Brain pericyte (primary cell): ENCODE measurements around the gene RNF130.

ENCODE experiments used
- DNase-seq: peaks from one replicate; pipeline ENCODE4 v3.0.0-alpha.2; 2012; ENCODE audit warnings: low read depth, low spot score

RNF130 gene

GRCh38 chr5:180085837-180086236 is 14.3 kb upstream of the RNF130 start:
- no peak for DNase-seq

GRCh38 chr5:180084638-180085561 is 13.3 kb upstream of the RNF130 start:
- DNase-seq = no peak

- DNase-seq = no peak
Measured at GRCh38 chr5:180083529-180084060, 12.0 kb upstream of the RNF130 start.

- DNase-seq = no peak
Measured at GRCh38 chr5:180082633-180083420, 11.3 kb upstream of the RNF130 start.

- no peak for DNase-seq
Measured at GRCh38 chr5:180081481-180081880, 9.9 kb upstream of the RNF130 start.

GRCh38 chr5:180080486-180081280 is 9.1 kb upstream of the RNF130 start:
- DNase-seq = no peak

GRCh38 chr5:180079702-180080466 is 8.3 kb upstream of the RNF130 start:
- DNase-seq = no peak

GRCh38 chr5:180078348-180078747 is 6.8 kb upstream of the RNF130 start:
- no peak for DNase-seq

- no peak for DNase-seq
Measured at GRCh38 chr5:180077594-180078284, 6.2 kb upstream of the RNF130 start.

GRCh38 chr5:180075703-180076102 is 4.1 kb upstream of the RNF130 start:
- no peak for DNase-seq

GRCh38 chr5:180074462-180074861 is 2.9 kb upstream of the RNF130 start:
- no peak for DNase-seq

- no peak for DNase-seq
Measured at GRCh38 chr5:180072556-180072955, 997 bp upstream of the RNF130 start.

- DNase-seq = no peak
Measured at GRCh38 chr5:180072256-180072548, 643 bp upstream of the RNF130 start.

- DNase-seq = no peak
Measured at GRCh38 chr5:180070756-180071530, 616 bp downstream of the RNF130 start.

- no peak for DNase-seq
Measured at GRCh38 chr5:180069589-180070247, 1.8 kb downstream of the RNF130 start.

GRCh38 chr5:180068519-180069090 is 3.0 kb downstream of the RNF130 start:
- no peak for DNase-seq

GRCh38 chr5:180067986-180068385 is 3.6 kb downstream of the RNF130 start:
- DNase-seq = no peak

GRCh38 chr5:180060192-180060591 is 11.4 kb downstream of the RNF130 start:
- DNase-seq = no peak

GRCh38 chr5:180059326-180059725 is 12.2 kb downstream of the RNF130 start:
- DNase-seq = no peak
